ENCODE results near the gene CEP57. TPM values are rescaled to one million over a fixed set of nuclear protein-coding genes. Genes with fewer than 3 reads are reported as not detected.
"Not testable (repeated sequence)": the region's sequence is repeated elsewhere in the genome, so short reads cannot be mapped to it uniquely, and the experiment has no call there.

Gene CEP57
- total and polyA plus RNA-seq, 2 donors: 42.8 to 87.6 TPM

DNA sequence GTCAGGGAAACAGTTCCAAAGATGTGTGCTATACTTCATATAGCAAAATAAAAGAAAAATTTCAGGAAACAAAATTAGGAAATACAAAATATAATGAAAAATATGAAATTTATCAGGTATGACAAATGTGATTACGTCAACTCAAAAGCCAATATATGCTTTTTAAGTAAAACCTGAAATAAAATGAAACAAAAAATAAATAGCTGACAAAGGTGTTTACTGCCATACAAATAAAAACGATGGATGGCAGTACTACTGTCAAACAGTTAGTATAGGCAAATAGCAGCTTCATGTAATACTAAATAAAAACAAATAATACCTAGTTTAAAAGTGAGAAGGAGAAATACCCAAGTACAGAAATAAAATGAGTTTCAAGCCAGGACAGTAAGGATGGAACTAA is 13.7 kb downstream of the CEP57 start:
- peaks cover 16 to 39% of the 10 kb centered on the region in 2 donors for H3K36me3 ChIP-seq (ENCODE audit: control insufficient read depth in 2 of 2, insufficient read depth in 2 of 2, low read length in 1 of 2)
- 98% methylated on average over 2 of the region's 2 CpGs for WGBS

DNA sequence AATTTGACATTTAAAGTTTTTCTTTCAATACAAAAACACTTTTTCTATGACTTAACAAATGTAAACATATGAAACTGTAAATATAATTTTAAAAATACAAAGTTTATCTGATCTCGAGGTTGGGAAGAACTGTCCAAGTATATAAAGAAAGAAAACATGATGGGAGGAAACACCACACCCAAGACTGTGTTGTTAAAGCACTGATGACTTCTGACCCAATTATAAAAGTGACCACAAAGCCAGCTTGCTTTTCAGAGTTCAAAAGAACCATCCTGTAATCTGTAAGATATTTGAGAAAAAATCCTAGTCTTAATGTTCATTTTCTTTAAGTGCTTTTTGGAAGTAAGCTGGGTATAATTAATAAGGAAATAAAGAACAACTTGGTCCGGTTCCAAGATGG is 15.6 kb downstream of the CEP57 start:
- Histone ChIP-seq H3K27ac (ENCODE audit: low read depth in 1 of 2, low read length in 1 of 2) (no peak overlapping the region), H3K27me3 (ENCODE audit: control insufficient read depth in 2 of 2, insufficient read depth in 1 of 2, low read length in 1 of 2) (no peaks in the 10 kb centered on the region), H3K36me3 (ENCODE audit: control insufficient read depth in 2 of 2, insufficient read depth in 2 of 2, low read length in 1 of 2) (peaks cover 12 to 23% of the 10 kb centered on the region in 2 donors), H3K9me3 (ENCODE audit: control insufficient read depth in 2 of 2, insufficient read depth in 1 of 2, low read length in 1 of 2) (no peaks in the 10 kb centered on the region), H3K4me1 (ENCODE audit: control insufficient read depth in 2 of 2, insufficient read depth in 2 of 2, low read length in 2 of 2) (no peaks in the 10 kb centered on the region), H3K4me3 (ENCODE audit: low read length in 2 of 2) (no peak overlapping the region)
- DNase-seq (ENCODE audit: low read depth in 6 of 9, low spot score in 9 of 9): no peak
- WGBS: 95% methylated on average over 2 of the region's 2 CpGs

More for the DNA sequence above, 13.7 kb downstream of the CEP57 start:
- Histone ChIP-seq H3K9me3 (ENCODE audit: control insufficient read depth in 2 of 2, insufficient read depth in 1 of 2, low read length in 1 of 2) (no peaks in the 10 kb centered on the region), H3K27ac (ENCODE audit: low read depth in 1 of 2, low read length in 1 of 2) (no peak overlapping the region), H3K27me3 (ENCODE audit: control insufficient read depth in 2 of 2, insufficient read depth in 1 of 2, low read length in 1 of 2) (no peaks in the 10 kb centered on the region), H3K4me3 (ENCODE audit: low read length in 2 of 2) (no peak overlapping the region), H3K4me1 (ENCODE audit: control insufficient read depth in 2 of 2, insufficient read depth in 2 of 2, low read length in 2 of 2) (no peaks in the 10 kb centered on the region)
- no peak for DNase-seq (ENCODE audit: low read depth in 6 of 9, low spot score in 9 of 9)

- H3K9me3 ChIP-seq (ENCODE audit: control insufficient read depth in 2 of 2, insufficient read depth in 1 of 2, low read length in 1 of 2); H3K27me3 ChIP-seq (ENCODE audit: control insufficient read depth in 2 of 2, insufficient read depth in 1 of 2, low read length in 1 of 2); H3K27ac ChIP-seq (ENCODE audit: low read depth in 1 of 2, low read length in 1 of 2); H3K4me1 ChIP-seq (ENCODE audit: control insufficient read depth in 2 of 2, insufficient read depth in 2 of 2, low read length in 2 of 2); H3K4me3 ChIP-seq (ENCODE audit: low read length in 2 of 2); DNase-seq (ENCODE audit: low read depth in 6 of 9, low spot score in 9 of 9): not testable (repeated sequence)
- peaks cover 12 to 23% of the 10 kb centered on the region in 2 donors for H3K36me3 ChIP-seq (ENCODE audit: control insufficient read depth in 2 of 2, insufficient read depth in 2 of 2, low read length in 1 of 2)
- WGBS: 98% methylated on average over 6 of the region's 6 CpGs
Observed at GRCh38 chr11:95806464-95806863, 16.2 kb downstream of the CEP57 start.

GRCh38 chr11:95811052-95811451 is 20.8 kb downstream of the CEP57 start:
- H3K27ac ChIP-seq (ENCODE audit: low read depth in 1 of 2, low read length in 1 of 2); DNase-seq (ENCODE audit: low read depth in 6 of 9, low spot score in 9 of 9); H3K4me3 ChIP-seq (ENCODE audit: low read length in 2 of 2); H3K9me3 ChIP-seq (ENCODE audit: control insufficient read depth in 2 of 2, insufficient read depth in 1 of 2, low read length in 1 of 2); H3K27me3 ChIP-seq (ENCODE audit: control insufficient read depth in 2 of 2, insufficient read depth in 1 of 2, low read length in 1 of 2); H3K4me1 ChIP-seq (ENCODE audit: control insufficient read depth in 2 of 2, insufficient read depth in 2 of 2, low read length in 2 of 2): not testable (repeated sequence)
- over 99% methylated on average over 4 of the region's 4 CpGs for WGBS
- peaks cover 15 to 19% of the 10 kb centered on the region in 2 donors for H3K36me3 ChIP-seq (ENCODE audit: control insufficient read depth in 2 of 2, insufficient read depth in 2 of 2, low read length in 1 of 2)

DNA sequence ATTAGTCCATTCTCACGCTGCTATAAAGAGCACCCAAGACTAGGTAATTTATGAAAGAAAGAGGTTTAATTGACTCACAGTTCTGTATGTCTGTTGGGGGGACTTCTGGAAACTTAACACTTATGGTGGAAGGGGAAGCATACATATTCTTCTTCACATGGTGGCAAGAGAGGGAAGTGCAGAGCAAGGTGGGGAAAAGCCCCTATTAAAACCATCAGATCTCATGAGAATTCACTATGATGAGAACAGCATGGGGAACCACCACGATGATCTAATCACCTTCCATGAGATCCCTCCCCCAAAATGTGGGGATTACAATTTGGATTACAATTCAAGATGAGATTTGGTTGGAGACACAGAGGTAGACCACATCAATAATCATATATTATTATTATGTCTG is 25.7 kb downstream of the CEP57 start:
- Histone ChIP-seq H3K27ac (ENCODE audit: low read depth in 1 of 2, low read length in 1 of 2) (no peak overlapping the region), H3K36me3 (ENCODE audit: control insufficient read depth in 2 of 2, insufficient read depth in 2 of 2, low read length in 1 of 2) (peaks cover 18 to 33% of the 10 kb centered on the region in 2 donors), H3K27me3 (ENCODE audit: control insufficient read depth in 2 of 2, insufficient read depth in 1 of 2, low read length in 1 of 2) (no peaks in the 10 kb centered on the region), H3K9me3 (ENCODE audit: control insufficient read depth in 2 of 2, insufficient read depth in 1 of 2, low read length in 1 of 2) (no peaks in the 10 kb centered on the region), H3K4me3 (ENCODE audit: low read length in 2 of 2) (no peak overlapping the region), H3K4me1 (ENCODE audit: control insufficient read depth in 2 of 2, insufficient read depth in 2 of 2, low read length in 2 of 2) (no peaks in the 10 kb centered on the region)
- DNase-seq (ENCODE audit: low read depth in 6 of 9, low spot score in 9 of 9): no peak
- 98% methylated on average over 2 of the region's 2 CpGs for WGBS

DNA sequence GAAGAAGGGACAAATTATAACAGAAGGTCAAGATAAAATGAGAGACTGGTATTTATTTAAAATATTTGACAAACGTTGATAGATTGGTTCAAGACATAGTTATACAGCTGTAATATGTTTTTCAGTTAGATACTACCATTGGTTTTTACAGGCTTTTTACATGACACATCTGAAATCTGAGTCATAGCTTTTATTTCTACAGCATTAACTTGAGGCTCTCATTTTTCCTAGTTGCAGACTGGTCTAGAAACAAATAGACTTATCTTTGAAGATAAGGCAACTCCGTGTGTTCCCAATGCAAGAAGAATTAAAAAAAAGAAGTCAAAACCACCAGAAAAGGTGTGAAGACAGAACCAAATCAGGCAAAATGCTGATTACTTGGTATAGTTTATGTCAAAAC is 31.3 kb downstream of the CEP57 start:
- H3K4me3 ChIP-seq (ENCODE audit: low read length in 2 of 2): no peak overlapping the region
- DNase-seq (ENCODE audit: low read depth in 6 of 9, low spot score in 9 of 9): no peak
- 98% methylated on average over 2 of the region's 2 CpGs for WGBS
- H3K36me3 ChIP-seq (ENCODE audit: control insufficient read depth in 2 of 2, insufficient read depth in 2 of 2, low read length in 1 of 2): peaks cover 19 to 48% of the 10 kb centered on the region in 2 donors
- no peak overlapping the region for H3K27ac ChIP-seq (ENCODE audit: low read depth in 1 of 2, low read length in 1 of 2)
- no peaks in the 10 kb centered on the region for H3K4me1 ChIP-seq (ENCODE audit: control insufficient read depth in 2 of 2, insufficient read depth in 2 of 2, low read length in 2 of 2)
- H3K27me3 ChIP-seq (ENCODE audit: control insufficient read depth in 2 of 2, insufficient read depth in 1 of 2, low read length in 1 of 2): no peaks in the 10 kb centered on the region
- H3K9me3 ChIP-seq (ENCODE audit: control insufficient read depth in 2 of 2, insufficient read depth in 1 of 2, low read length in 1 of 2): no peaks in the 10 kb centered on the region

GRCh38 chr11:95827696-95828095 is 37.4 kb downstream of the CEP57 start:
- WGBS: 95% methylated on average over 4 of the region's 4 CpGs
- H3K36me3 ChIP-seq (ENCODE audit: control insufficient read depth in 2 of 2, insufficient read depth in 2 of 2, low read length in 1 of 2): peaks cover 19 to 67% of the 10 kb centered on the region in 2 donors
- H3K27me3 ChIP-seq (ENCODE audit: control insufficient read depth in 2 of 2, insufficient read depth in 1 of 2, low read length in 1 of 2): no peaks in the 10 kb centered on the region
- H3K4me3 ChIP-seq (ENCODE audit: low read length in 2 of 2): no peak overlapping the region
- no peak for DNase-seq (ENCODE audit: low read depth in 6 of 9, low spot score in 9 of 9)
- no peaks in the 10 kb centered on the region for H3K9me3 ChIP-seq (ENCODE audit: control insufficient read depth in 2 of 2, insufficient read depth in 1 of 2, low read length in 1 of 2)
- no peak overlapping the region for H3K27ac ChIP-seq (ENCODE audit: low read depth in 1 of 2, low read length in 1 of 2)
- no peaks in the 10 kb centered on the region for H3K4me1 ChIP-seq (ENCODE audit: control insufficient read depth in 2 of 2, insufficient read depth in 2 of 2, low read length in 2 of 2)

- WGBS: 98% methylated on average over 1 of the region's 1 CpG
- H3K27me3 ChIP-seq (ENCODE audit: control insufficient read depth in 2 of 2, insufficient read depth in 1 of 2, low read length in 1 of 2): no peaks in the 10 kb centered on the region
- H3K4me3 ChIP-seq (ENCODE audit: low read length in 2 of 2): no peak overlapping the region
- H3K4me1 ChIP-seq (ENCODE audit: control insufficient read depth in 2 of 2, insufficient read depth in 2 of 2, low read length in 2 of 2): no peaks in the 10 kb centered on the region
- peaks cover 15 to 68% of the 10 kb centered on the region in 2 donors for H3K36me3 ChIP-seq (ENCODE audit: control insufficient read depth in 2 of 2, insufficient read depth in 2 of 2, low read length in 1 of 2)
- no peak for DNase-seq (ENCODE audit: low read depth in 6 of 9, low spot score in 9 of 9)
- no peaks in the 10 kb centered on the region for H3K9me3 ChIP-seq (ENCODE audit: control insufficient read depth in 2 of 2, insufficient read depth in 1 of 2, low read length in 1 of 2)
- no peak overlapping the region for H3K27ac ChIP-seq (ENCODE audit: low read depth in 1 of 2, low read length in 1 of 2)
Observed at GRCh38 chr11:95829580-95830259, 39.4 kb downstream of the CEP57 start.

- no peaks in the 10 kb centered on the region for H3K4me1 ChIP-seq (ENCODE audit: control insufficient read depth in 2 of 2, insufficient read depth in 2 of 2, low read length in 2 of 2)
- WGBS: 96% methylated on average over 2 of the region's 2 CpGs
- H3K27me3 ChIP-seq (ENCODE audit: control insufficient read depth in 2 of 2, insufficient read depth in 1 of 2, low read length in 1 of 2): no peaks in the 10 kb centered on the region
- H3K9me3 ChIP-seq (ENCODE audit: control insufficient read depth in 2 of 2, insufficient read depth in 1 of 2, low read length in 1 of 2): no peaks in the 10 kb centered on the region
- H3K27ac ChIP-seq (ENCODE audit: low read depth in 1 of 2, low read length in 1 of 2): no peak overlapping the region
- no peak for DNase-seq (ENCODE audit: low read depth in 6 of 9, low spot score in 9 of 9)
- H3K4me3 ChIP-seq (ENCODE audit: low read length in 2 of 2): no peak overlapping the region
- H3K36me3 ChIP-seq (ENCODE audit: control insufficient read depth in 2 of 2, insufficient read depth in 2 of 2, low read length in 1 of 2): peaks cover 15 to 72% of the 10 kb centered on the region in 2 donors
Observed at GRCh38 chr11:95831198-95831883, 41.0 kb downstream of the CEP57 start.
